ENCODE results near the gene HSPA1A. TPM values are rescaled to one million over a fixed set of nuclear protein-coding genes. Genes with fewer than 3 reads are reported as not detected.

The HSPA1A gene
- total RNA-seq, 1 experiment from 2014 or later = 57.2 TPM

DNA sequence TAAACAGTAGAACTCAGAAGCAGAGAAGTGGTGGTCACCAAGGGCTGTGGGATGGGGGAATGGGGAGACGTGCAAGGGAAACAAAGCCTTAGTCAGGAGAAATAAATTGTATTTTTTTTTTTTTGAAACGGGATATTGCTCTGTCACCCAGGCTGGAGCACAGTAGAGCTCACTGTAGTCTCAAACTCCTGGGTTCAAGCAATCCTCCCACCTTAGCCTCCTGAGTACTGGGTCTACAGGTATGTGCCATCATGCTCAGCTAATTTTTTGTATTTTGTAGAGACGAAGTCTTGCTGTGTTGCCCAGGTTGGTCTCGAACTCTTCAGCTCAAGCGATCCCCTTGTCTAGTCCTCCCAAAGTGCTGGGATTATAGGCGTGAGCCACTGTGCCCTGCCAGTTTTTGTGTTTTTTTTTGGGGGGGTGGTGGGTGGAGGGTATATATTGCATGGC is 15.6 kb downstream of the HSPA1A start:
- Mint-ChIP-seq H3K4me1 (peaks cover 18% of the 10 kb centered on the region), H3K4me3 (peak overlapping the region; percentile 98), H3K36me3 (peaks cover 11% of the 10 kb centered on the region), H3K27me3 (ENCODE audit: low read depth) (no peaks in the 10 kb centered on the region), H3K27ac (peak overlapping the region; percentile 64; the same call in 1 of the 2 replicates), H3K9me3 (no peaks in the 10 kb centered on the region)
- CTCF ChIA-PET = interaction anchor here (0.6 to 2.9 kb wide), 22 partner anchors 13 to 179 kb away, joined by 3 to 22 read pairs (median 6); partner anchors contain the start of genes CLIC1, DDAH2, HSPA1A and HSPA1L
- no peak for ATAC-seq
- POLR2A ChIA-PET = interaction anchor here (1.2 to 1.7 kb wide), 4 partner anchors 16 to 61 kb away, joined by 3 to 10 read pairs (median 6); partner anchors contain the start of genes HSPA1A, HSPA1L and LSM2
- DNase-seq (ENCODE audit: low spot score) = no peak
- no peak for TF ChIP-seq IRF2 (CRISPR knock-in tag; IDR thresholded peaks at IDR 0.05; ENCODE audit: borderline replicate concordance, low read depth)
- TF ChIP-seq PRRX2 (CRISPR knock-in tag; IDR thresholded peaks at IDR 0.05) = no peak

DNA sequence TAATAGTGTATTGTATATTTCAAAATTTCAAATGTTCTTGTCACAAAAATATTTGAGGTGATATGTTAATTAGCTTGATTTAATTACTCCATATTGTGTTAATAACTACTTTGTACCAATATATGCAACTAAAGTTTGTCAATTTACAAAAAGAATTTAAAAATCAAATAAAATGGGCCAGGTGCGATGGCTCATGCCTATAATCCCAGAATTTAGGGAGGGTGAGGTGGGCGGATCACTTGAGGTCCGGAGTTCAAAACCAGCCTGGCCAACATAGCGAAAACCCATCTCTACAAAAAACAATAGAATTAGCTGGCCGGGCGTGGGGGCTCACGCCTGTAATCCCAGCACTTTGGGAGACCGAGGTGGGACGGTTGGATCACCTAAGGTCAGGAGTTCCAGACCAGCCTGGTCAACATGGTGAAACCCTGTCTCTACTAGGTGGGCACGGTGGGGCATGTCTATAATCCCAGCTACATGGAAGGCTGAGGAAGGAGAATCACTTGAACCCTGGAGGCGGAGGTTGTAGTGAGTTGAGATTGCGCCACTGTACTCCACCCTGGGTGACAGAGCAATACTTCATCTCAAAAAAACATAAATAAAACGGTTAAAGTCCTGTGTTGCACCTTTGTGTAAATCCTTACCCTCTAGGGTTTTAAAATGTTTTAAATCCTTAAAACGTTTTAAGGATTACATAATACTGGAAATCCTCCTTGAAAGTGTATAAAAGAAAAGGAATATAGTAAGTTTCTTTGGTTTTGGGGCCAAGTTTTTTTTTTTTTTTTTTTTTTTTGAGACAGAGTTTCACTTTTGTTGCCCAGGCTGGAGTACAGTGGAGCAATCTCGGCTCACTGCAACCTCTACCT is 16.2 kb downstream of the HSPA1A start:
- ChIA-PET CTCF (interaction anchor here (0.8 to 2.9 kb wide), 16 partner anchors 16 to 151 kb away, joined by 3 to 22 read pairs (median 8); partner anchors contain the start of genes CLIC1, DDAH2, HSPA1A and HSPA1L), POLR2A (interaction anchor here (1.2 to 1.7 kb wide), 3 partner anchors 17 to 62 kb away, joined by 3 to 10 read pairs (median 6); partner anchors contain the start of genes HSPA1A, HSPA1L and LSM2)
- H3K4me1 Mint-ChIP-seq = peaks cover 18% of the 10 kb centered on the region
- peak overlapping the region; percentile 98 for H3K4me3 Mint-ChIP-seq
- H3K36me3 Mint-ChIP-seq = peaks cover 17% of the 10 kb centered on the region
- no peaks in the 10 kb centered on the region for H3K9me3 Mint-ChIP-seq
- no peaks in the 10 kb centered on the region for H3K27me3 Mint-ChIP-seq (ENCODE audit: low read depth)
- ATAC-seq (no peak), DNase-seq (ENCODE audit: low spot score) (no peak)
- TF ChIP-seq NR3C1 (CRISPR knock-in tag; conservative IDR thresholded peaks at IDR 0.05; ENCODE audit: low read depth) (no peak), ZNF423 (CRISPR knock-in tag; IDR thresholded peaks at IDR 0.05) (no peak), ZBTB21 (CRISPR knock-in tag; IDR thresholded peaks at IDR 0.05; ENCODE audit: borderline replicate concordance) (no peak), SMAD4 (CRISPR knock-in tag; IDR thresholded peaks at IDR 0.05) (no peak)
- TF ChIP-seq, protein P1, sequence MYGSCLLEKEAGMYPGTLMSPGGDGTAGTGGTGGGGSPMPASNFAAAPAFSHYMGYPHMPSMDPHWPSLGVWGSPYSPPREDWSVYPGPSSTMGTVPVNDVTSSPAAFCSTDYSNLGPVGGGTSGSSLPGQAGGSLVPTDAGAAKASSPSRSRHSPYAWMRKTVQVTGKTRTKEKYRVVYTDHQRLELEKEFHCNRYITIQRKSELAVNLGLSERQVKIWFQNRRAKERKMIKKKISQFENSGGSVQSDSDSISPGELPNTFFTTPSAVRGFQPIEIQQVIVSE (CRISPR knock-in tag; IDR thresholded peaks at IDR 0.05; ENCODE audit: borderline replicate concordance) = no peak
- TF ChIP-seq, protein P2, sequence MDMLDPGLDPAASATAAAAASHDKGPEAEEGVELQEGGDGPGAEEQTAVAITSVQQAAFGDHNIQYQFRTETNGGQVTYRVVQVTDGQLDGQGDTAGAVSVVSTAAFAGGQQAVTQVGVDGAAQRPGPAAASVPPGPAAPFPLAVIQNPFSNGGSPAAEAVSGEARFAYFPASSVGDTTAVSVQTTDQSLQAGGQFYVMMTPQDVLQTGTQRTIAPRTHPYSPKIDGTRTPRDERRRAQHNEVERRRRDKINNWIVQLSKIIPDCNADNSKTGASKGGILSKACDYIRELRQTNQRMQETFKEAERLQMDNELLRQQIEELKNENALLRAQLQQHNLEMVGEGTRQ (CRISPR knock-in tag; IDR thresholded peaks at IDR 0.05) = no peak
- TF ChIP-seq, protein P3, sequence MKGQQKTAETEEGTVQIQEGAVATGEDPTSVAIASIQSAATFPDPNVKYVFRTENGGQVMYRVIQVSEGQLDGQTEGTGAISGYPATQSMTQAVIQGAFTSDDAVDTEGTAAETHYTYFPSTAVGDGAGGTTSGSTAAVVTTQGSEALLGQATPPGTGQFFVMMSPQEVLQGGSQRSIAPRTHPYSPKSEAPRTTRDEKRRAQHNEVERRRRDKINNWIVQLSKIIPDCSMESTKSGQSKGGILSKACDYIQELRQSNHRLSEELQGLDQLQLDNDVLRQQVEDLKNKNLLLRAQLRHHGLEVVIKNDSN (CRISPR knock-in tag; IDR thresholded peaks at IDR 0.05) = no peak
- H3K27ac Mint-ChIP-seq = no peak overlapping the region

DNA sequence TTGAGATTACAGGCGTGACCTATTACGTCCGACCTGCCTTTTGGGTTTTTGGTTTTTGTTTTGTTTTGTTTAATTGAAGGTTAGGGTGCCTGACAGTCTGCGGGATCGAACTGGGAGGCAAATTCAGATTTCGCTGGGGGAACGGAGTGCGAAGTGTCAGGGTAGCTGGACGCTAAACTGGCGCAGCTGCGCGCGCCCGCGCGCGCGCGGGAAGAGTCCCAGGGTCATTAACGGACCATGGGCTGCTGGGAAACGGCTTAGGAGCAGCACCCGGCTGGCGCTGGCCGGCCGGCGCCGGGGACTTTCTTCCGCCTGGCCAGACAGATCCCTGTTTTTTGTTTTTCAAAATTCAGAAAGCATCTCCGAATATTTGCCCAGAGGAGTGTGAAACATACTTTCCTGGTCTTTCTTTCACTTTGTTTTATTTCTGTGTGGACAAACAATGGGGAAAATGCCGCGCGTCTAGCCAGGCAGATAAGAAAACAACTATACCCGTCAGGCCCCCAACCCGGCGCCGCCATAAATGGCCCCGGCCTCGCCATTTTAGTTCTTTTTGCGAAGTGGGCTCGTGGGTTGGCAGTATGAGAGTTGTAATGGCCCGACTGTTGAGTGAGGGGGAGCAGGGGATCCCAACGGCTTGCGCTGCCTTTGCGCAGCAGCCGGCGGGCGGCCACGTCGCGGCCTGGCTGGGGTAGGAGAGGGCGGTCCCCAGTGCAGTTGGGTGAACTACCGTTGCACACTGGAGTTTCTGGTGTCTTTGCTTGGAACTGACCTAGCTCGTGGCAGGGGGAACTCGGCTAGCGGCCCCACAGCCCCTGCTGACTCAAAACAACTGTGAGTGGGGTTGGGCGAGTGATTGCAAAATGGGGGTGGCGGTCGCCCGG is 19.3 kb downstream of the HSPA1A start:
- Mint-ChIP-seq H3K9me3 (no peaks in the 10 kb centered on the region), H3K27ac (peak overlapping the region; percentile 100), H3K4me3 (peak overlapping the region; percentile 99), H3K4me1 (peaks cover 30% of the 10 kb centered on the region), H3K27me3 (ENCODE audit: low read depth) (no peaks in the 10 kb centered on the region), H3K36me3 (peaks cover 48% of the 10 kb centered on the region)
- peak; percentile 85 for DNase-seq (ENCODE audit: low spot score)
- peak; percentile 81 for ATAC-seq
- ChIA-PET POLR2A (interaction anchor here (0.5 to 2.0 kb wide), 9 partner anchors 11 to 105 kb away, joined by 3 to 4 read pairs (median 3); partner anchors contain the start of genes LSM2, MSH5 and NEU1), CTCF (interaction anchor here (1.0 to 2.1 kb wide), 5 partner anchors 28 to 288 kb away, joined by 3 to 7 read pairs (median 5); partner anchors contain the start of genes ATP6V1G2 and NEU1)
- TF ChIP-seq, protein P4, sequence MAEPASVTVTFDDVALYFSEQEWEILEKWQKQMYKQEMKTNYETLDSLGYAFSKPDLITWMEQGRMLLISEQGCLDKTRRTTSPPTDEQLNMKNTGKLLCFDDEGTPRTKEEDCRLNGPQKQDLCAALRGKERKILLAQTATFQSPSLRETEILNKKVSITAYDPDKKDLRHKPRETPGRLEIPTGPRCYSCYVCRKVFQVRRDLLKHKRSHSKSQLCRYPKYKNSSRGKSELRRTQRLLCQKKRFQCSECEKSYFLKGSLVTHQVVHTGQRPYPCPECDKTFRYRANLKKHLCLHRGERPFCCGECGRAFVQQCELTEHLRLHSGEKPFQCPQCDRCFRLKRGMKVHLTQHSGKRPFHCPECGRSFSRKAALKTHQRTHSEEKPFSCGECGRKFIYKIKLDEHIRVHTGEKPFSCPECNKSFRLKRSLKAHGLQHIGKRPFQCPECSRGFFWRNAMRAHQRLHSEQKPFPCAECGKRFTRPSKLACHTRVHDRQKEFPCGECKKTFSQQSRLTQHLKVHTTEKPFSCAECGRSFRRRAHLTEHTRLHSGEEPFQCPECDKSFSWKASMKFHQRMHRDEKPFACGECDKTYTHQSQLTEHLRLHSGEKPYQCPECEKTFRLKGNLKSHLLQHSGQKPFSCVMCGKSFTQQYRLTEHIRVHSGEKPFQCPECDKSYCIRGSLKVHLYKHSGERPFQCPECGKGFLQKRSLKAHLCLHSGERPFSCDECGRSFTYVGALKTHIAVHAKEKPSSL (CRISPR knock-in tag; conservative IDR thresholded peaks at IDR 0.05) = 0 out of 2 replicates have a peak, but pooled peaks have one; percentile 13
- TF ChIP-seq CREM (CRISPR knock-in tag; IDR thresholded peaks at IDR 0.05) (peak; percentile 58; the same call in 1 of the 2 replicates), ZNF219 (CRISPR knock-in tag; IDR thresholded peaks at IDR 0.05; ENCODE audit: borderline replicate concordance) (no peak; the same call in 1 of the 2 replicates)
- TF ChIP-seq, protein P5, sequence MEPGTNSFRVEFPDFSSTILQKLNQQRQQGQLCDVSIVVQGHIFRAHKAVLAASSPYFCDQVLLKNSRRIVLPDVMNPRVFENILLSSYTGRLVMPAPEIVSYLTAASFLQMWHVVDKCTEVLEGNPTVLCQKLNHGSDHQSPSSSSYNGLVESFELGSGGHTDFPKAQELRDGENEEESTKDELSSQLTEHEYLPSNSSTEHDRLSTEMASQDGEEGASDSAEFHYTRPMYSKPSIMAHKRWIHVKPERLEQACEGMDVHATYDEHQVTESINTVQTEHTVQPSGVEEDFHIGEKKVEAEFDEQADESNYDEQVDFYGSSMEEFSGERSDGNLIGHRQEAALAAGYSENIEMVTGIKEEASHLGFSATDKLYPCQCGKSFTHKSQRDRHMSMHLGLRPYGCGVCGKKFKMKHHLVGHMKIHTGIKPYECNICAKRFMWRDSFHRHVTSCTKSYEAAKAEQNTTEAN (CRISPR knock-in tag; IDR thresholded peaks at IDR 0.05) = 0 out of 2 replicates have a peak, but pooled peaks have one; percentile 51
- TF ChIP-seq, protein P6, sequence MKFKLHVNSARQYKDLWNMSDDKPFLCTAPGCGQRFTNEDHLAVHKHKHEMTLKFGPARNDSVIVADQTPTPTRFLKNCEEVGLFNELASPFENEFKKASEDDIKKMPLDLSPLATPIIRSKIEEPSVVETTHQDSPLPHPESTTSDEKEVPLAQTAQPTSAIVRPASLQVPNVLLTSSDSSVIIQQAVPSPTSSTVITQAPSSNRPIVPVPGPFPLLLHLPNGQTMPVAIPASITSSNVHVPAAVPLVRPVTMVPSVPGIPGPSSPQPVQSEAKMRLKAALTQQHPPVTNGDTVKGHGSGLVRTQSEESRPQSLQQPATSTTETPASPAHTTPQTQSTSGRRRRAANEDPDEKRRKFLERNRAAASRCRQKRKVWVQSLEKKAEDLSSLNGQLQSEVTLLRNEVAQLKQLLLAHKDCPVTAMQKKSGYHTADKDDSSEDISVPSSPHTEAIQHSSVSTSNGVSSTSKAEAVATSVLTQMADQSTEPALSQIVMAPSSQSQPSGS (CRISPR knock-in tag; IDR thresholded peaks at IDR 0.05; ENCODE audit: borderline replicate concordance, low read depth) = no peak

All from WTC11 (cell line).